ENCODE results near the gene SLC29A1. TPM values are rescaled to one million over a fixed set of nuclear protein-coding genes. Genes with fewer than 3 reads are reported as not detected.
"Not testable (repeated sequence)": the region's sequence is repeated elsewhere in the genome, so short reads cannot be mapped to it uniquely, and the experiment has no call there.

Gene SLC29A1
- polyA plus RNA-seq, 10 donors: 54.7 to 89.9 (median 71.6) TPM

- DNase-seq: peak in 1 of 3 donors; percentile 42
These were observed 30.9 kb upstream of the SLC29A1 start for GRCh38 chr6:44192428-44193041.

GRCh38 chr6:44193307-44193910, 30.0 kb upstream of the SLC29A1 start:
- DNase-seq: no peak

GRCh38 chr6:44194326-44194725, 29.1 kb upstream of the SLC29A1 start:
- DNase-seq: no peak

DNA sequence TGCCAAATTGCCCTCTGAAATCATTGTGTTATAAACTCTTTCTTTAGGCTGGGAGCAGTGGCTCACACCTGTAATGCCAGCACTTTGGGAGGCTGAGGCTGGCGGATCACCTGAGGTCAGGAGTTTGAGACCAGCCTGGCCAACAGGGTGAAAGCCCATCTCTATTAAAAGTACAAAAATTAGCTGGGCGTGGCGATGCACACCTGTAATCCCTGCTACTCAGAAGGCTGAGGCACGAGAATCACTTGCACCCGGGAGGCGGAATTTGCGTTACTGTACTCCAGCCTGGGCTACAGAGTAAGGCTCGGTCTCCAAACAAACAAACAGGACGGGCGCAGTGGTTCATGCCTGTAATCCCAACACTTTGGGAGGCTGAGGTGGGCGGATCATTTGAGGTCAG, 27.0 kb upstream of the SLC29A1 start:
- DNase-seq: not testable (repeated sequence)

DNA sequence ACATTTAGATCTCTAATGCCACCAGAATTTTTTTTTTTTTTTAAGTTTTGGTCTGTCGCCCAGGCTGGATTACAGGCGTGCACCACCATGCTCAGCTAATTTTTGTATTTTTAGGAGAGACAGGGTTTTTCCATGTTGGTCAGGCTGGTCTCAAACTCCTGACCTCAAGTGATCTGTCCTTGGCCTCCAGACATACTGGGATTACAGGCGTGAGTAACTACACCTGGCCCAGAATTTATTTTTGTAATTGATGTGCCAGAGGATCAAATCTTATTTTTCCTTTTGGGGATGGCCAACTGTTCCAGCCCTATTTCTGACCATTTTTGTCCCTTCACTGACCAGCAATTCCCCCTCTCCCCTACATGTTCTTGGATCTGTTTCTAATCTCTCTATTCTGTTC, 24.7 kb upstream of the SLC29A1 start:
- no peak for DNase-seq

- no peak for DNase-seq
These were observed 23.5 kb upstream of the SLC29A1 start for GRCh38 chr6:44199883-44200282.

GRCh38 chr6:44201200-44201599, 22.2 kb upstream of the SLC29A1 start:
- DNase-seq: no peak

DNA sequence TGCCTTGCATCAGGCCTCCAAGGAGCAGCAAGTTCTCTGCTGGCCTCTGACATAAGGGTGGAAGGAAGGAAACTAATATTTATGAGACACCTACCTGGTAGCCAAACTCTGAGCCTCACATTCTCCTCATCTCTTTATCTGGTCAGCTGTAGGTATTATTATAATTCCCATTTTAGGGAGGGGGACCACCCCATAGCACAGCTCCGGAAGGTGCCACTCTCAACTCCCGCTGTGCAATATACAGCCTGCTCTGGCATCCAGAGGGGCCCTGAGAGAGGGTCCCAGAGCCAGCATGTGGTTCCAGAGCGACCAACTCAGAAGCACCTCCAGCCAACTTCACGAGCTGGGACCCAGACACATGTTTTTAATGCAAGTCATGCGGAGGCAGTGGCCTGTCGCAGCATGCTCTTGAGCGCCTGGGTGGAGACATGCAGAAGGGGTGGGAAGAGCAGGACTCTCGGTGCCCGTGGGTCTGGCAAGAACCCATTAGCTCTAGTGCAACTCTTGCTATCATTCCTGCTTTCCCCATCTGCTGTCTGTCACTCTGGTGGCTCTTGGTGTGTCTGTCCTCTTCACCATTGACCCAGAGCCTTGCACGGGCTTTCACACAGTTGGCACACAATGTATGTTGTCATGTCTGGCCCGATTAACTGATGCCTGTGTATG, 21.6 kb upstream of the SLC29A1 start:
- DNase-seq: peak in 1 of 3 donors; percentile 30

DNA sequence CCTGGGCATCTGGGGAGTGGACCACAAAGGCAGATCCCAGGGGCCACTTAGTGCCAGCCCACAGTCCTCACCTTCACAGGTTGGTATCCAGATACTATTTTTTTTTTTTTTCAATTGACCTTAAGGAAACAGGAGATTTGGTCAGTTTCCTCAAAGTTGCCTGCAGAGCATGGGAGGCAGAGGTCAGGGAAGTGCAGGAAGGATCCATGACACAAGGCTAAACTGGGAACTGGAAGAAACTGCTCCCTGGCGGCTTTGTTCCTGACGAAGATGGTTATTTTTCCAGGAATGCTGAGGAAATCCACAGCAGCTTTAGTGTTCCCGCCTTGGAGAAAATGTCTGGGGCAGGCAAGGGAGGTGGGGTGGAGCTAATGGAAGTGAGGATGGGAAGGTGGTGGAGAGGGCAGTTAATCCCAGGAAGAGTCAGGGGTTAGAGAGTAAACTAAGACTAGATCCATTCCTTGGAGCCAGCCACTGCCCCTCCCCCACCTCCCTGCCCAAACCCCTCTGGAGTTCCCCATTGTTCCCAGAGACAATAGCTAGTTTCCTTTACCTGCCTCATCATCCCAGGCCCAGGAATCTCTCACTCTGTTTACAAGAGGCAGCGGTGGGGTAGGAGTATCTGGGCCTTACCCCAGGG, 20.9 kb upstream of the SLC29A1 start:
- DNase-seq: no peak

GRCh38 chr6:44202972-44203750, 20.2 kb upstream of the SLC29A1 start:
- DNase-seq: no peak

DNA sequence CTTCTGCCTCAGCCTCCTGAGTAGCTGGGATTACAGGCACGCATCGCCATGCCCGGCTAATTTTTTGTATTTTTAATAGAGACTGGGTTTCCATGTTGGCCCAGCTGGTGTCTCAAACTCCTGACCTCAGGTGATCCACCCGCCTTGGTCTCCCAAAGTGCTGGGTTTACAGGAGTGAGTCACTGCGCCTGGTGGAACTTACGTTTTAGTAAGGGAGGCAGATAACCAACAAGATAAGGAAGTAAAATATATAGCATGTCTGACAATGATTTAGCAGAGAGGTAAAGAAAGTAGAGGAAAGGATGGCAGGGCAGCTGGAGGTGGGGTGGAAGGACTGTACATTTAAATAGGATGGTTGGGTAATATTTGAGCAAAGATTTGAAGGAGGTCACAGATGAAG, 19.4 kb upstream of the SLC29A1 start:
- no peak for DNase-seq

- no peak for DNase-seq
These were observed 15.4 kb upstream of the SLC29A1 start for GRCh38 chr6:44207966-44208365.

DNA sequence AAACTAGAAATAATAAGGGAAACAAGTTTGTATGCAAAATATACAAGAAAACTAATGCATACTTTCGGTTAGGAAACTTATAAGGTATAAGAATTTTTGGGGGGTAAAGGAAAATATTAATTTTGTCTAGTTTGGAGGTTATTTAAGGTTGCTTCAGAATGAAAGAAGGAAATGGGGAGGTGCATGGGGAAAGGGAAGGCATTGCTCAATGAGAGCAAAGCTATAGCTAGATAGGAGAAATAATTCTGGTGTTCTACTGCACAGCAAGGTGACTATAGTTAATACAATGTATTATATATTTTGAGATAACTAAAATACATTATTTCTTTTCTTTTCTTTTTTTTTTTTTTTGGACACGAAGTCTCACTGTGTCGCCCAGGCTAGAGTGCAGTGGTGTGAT, 12.1 kb upstream of the SLC29A1 start:
- DNase-seq: no peak

- DNase-seq: no peak
These were observed 9.1 kb upstream of the SLC29A1 start for GRCh38 chr6:44214307-44214706.

GRCh38 chr6:44216677-44217331, 6.6 kb upstream of the SLC29A1 start, which contains the start of gene MYMX:
Gene MYMX, plus strand, starts transcription at chr6:44216926. Its CDS starts 546 bp downstream, at chr6:44217472.
- DNase-seq: peak in 1 of 3 donors; percentile 85

DNA sequence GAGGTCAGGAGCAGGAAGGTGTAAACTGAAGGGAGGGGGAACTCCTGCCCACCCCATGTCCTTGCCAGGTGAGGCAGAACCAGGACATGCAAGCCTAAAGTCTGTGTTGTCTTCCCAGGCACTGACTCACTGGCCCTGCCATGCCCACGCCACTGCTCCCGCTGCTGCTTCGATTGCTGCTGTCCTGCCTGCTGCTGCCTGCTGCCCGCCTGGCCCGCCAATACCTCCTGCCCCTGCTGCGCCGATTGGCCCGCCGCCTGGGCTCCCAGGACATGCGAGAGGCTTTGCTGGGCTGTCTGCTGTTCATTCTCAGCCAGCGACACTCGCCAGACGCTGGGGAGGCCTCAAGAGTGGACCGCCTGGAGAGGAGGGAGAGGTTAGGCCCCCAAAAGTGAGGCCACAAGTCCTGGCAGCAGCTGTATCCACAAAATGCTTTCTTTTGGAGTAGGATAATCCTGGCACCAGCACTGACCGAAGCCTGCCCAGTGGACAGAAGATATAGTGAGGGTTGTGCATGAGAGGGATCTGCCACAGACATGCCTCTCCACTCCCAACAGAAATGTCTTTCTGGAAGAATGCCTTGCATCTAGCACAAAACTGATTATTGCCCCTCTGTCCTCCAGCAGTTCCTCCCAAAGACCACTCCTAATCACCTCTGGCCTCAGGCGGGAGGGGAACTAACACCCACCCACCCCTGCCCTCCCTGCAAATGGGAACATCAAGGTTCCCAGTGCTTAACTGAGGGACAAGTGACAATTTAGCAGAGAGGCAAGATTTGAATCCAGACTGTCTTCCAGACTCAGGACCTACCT, 5.9 kb upstream of the SLC29A1 start:
- DNase-seq: peak in 1 of 3 donors; percentile 76

DNA sequence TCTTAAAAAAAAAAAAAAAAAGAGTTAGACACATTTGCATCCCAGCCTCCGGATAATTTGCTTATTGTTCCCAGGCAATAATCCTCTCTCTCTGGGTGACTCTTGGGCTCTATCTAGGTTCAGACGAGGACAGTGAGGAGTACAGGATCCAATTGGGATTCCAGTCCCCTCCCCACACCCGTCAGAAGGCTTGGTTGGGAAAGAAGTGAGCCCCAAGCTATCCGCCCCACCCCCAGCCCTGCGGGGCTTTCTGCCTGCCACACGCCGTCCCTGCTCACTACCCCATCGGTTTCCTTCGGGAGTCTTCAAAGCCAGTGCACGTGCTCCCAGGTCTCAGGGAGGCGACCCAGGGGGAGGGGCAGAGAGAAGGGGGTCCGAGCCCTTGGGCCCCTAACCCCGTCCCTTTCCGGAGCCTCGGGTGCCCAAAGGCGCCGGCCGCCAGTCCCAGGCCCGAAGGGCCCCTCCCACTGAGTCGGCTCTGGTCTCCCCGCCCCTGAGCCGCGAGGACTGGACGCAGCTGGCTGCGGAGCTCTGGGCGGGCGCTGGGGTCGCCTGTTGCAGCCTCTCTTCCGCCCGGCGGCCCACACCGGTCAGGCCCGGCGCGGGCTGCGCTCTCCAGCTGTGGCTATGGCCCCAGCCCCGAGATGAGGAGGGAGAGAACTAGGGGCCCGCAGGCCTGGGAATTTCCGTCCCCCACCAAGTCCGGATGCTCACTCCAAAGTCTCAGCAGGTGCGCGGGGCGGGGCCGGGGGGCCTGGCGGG, 4.2 kb upstream of the SLC29A1 start:
- DNase-seq: peak; percentile 80 to 96 (median 90)

- no peak for DNase-seq
These were observed 3.3 kb upstream of the SLC29A1 start for GRCh38 chr6:44219815-44220784.
